IPS-NIHi7 (cell line): ENCODE data around the gene TUBAL3.
"Not testable (repeated sequence)": the region's sequence is repeated elsewhere in the genome, so short reads cannot be mapped to it uniquely, and the experiment has no call there.

Source experiments
- DNase-seq: peaks from one replicate; pipeline ENCODE4 v3.0.0; 2012; ENCODE audit warnings: mixed read lengths; ENCODE audit errors: extremely low spot score

TUBAL3 gene

DNA sequence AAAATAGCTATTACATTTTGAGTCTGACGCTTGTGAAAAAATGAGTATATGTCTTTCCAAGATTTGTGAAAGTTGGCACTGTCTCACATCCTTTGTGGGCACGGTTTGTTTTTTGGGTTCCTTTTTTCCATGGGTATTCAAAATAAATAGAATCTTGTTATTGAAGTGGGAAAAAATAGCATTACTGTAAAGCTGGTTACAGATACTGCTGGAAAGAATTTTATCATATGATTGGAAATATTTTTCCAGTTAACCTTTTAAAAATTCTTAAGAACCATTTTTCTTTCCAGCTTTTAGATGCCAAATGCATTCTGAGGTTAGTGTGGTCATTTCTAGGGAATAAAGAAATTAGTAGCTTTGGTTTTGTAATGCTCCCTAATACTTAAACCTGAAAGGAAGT lies 19.1 kb upstream of the TUBAL3 start:
- no peak for DNase-seq

DNA sequence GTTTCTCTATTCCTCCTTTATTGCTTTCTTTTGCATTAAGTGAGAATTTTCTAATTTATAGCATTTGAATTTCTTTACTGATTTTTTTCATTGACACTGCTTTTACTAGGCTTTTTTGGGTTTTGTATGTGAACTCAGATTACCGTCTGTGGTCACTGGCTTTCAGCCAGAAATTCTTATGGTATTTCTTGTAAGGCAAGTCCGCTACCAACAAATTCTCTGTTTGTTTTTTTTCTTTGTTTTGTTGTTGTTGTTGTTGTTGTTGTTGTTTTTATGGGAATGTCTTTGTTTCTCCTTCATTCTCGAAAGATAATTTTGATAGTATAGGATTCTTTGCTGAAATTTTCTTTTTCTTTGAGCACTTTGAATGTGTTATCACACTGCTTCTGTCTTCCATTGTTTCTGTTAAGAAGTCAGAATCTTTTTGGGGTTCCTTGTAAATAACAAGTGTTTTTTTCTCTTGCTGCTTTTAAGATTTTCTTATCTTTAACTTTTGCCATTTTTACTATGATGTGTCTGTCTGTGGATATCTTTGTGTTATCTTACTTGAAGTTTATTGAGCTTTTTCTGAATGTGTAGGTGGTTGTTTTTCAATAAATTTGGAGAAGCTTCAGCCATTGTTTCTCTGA lies 15.0 kb upstream of the TUBAL3 start:
- DNase-seq, result no peak

DNA sequence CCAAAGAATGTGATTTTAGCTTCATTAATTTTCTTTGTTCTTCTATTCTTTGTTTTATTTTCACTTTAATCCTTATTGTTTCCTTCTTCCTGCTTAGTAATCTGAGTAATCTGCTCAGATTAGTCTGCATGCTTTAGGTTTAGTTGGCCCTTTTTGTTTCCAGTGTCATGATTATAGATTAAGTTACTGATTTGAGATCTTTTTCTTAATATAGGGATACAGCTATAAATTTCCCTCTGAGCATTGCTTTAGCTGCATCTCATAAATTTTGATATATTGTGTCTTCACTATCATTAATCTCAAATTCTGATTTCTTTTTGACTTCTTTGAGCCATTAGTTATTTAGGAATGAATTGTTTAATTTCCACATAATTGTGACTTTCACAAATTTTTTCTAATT lies 14.0 kb upstream of the TUBAL3 start:
- no peak for DNase-seq

DNA sequence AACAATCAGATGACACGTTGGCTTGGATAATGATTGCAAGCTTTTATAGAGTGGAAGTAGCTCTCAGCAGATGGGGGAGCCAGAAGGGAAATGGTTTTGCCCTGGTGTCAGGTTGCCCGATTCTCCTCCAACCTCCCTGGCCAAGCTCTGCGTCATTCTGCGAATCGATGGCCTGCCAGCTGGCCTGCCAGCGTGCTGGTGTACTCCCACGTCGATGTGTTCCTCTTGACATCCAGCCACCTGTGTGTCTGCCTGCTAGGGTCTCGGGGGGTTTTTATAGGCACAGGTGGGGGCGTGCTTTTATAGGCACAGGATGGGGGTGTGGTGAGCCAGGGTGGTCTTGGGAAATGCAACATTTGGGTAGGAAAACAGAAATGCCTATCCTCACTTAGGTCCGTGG lies 12.4 kb upstream of the TUBAL3 start:
- DNase-seq, result no peak

DNA sequence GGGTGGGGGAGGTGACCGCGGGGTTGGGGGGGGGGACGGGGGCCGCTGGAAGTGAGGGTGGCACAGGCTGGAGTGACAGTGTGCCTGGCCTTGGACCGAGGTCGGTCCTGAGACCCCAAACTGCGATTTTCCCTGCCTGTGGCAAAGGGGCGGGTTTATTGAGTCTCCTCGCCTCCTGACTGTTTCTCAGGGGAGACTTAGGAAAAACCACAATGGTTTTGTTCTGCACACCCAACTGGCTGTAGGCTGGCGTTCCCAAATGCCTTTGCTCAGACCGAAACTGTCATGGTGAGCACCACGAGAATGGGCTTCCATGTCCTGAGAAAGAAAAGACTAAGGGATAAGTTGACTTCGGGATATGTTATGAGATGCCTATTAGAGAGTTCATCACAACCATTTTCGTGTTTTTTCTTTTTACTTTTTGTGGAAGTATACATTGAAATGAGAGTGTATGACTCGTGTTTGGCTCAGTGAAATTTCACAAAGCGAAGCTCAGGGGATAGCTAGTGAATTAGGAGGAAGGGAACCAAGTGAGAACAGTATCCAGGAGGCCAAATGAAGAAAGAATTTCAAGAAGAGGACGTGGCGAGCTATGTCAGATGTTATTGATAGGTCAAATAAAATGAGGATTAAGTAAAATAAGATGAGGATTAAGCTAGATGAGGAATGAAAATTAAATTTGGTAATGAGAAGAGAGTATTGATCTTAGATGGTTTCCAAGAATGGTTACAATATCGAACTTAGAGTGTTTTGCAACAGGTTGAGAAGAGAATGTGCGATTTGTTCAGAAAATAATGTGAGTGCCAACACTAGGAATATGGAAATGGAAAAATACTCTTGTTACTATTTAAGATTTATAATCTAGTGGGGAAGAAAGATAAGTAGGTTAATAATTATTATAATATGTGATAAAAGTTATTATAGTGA lies 8.6 kb upstream of the TUBAL3 start:
- peak; percentile 31 for DNase-seq

DNA sequence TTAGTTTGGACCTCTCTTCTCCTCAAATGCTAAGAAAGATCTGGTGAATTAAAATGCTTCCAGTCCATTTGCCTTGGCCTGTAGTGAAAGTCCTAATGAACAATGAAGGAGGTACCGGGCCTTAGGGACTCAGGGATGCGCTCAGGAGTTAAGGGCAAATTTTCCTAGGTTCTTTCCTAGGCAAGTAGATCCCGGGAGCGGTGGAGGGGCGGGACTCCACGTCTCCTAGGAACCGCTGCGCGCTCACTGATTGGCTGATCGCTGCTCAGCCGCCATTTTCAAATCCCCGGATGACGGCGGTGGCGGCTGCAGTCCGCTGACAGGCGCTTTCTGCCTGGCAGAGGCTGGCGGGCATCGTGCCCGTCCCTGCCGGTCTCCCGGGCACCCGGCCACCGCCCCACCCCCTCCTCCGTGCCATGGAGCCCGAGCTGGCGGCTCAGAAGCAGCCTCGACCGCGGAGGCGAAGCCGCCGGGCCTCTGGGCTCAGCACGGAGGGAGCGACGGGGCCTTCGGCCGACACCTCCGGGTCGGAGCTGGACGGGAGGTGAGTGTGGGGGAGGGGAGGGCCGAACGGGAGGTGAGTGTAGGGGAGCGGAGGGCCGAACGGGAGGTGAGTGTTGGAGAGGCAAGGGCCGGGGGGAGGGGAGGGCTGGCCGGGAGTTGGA lies 7.8 kb upstream of the TUBAL3 start, which contains the start of gene NET1:
Gene NET1, plus strand, starts transcription at position 281 of the 665 bp plus-strand sequence. Its CDS starts 136 bp downstream, at position 417.
- peak; percentile 99 for DNase-seq

DNA sequence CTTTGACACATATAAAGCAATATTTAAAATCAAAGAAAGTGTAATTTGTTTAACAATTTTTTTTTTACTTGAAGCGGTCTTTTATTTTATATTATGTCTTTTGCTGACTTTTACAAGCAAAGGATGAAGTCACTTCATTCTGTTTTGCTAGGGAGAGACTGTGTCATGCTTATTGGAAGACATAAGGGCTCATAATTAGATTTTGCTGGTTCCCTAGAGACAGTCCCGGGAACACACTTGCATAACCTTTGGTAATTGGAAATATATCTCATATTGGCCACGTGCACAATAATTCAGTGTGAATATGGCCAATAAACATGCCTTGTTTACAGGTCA lies 7.3 kb upstream of the TUBAL3 start:
- no peak for DNase-seq

DNA sequence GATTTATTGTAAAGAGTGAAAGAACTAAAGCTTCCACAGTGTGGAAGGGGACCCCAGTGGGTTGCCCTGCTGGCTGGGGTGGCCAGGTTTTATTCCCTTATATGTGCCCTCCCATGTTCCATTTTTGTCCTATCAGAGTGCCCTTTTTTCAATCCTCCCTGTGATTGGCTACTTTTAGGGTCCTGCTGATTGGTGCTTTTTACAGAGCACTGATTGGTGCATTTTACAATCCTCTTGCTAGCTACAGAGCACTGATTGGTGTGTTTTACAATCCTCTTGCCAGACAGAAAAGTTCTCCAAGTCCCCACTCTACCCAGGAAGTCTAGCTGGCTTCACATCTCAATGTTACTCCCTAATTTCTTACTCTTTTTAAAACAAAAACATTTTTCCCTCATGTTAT lies 6.2 kb upstream of the TUBAL3 start:
- DNase-seq, result not testable (repeated sequence)

DNA sequence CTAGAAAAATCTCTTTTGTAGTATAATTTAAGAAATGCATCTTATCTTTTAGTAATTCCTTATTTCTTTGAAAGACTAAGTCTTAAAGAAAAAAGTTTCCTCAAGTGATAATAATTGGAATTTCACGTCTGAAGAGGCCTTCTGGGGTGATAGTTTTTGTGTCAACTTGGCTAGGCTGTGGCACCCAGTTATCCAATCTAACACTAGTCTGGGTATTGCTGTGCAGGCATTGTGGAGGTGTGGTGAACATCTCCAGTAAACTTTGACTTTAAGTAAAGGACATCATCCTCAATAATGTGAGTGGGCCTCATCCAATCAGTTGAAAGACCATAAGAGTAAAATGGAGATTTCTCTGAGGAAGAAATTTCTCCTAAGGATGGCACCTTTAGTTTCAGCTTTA lies 2.3 kb upstream of the TUBAL3 start:
- DNase-seq, result no peak

DNA sequence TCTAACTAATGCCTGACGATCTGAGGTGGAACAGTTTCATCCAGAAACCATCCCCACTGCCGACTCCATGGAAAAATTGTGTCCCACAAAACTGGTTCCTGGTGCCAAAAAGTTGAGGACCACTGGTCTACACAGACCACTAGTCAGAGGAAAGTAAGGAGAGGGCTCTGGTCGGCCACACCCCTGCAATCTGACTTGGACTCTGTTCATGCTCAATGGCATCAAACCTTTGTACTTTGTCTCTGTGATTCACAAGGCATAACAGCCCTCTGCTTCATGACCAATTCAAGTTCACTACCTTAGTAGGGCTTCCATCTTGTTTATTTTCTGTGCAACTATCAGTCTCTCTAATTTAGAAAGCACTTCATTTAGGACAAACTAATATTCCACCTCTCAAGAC lies 1.8 kb downstream of the TUBAL3 start:
- no peak for DNase-seq

DNA sequence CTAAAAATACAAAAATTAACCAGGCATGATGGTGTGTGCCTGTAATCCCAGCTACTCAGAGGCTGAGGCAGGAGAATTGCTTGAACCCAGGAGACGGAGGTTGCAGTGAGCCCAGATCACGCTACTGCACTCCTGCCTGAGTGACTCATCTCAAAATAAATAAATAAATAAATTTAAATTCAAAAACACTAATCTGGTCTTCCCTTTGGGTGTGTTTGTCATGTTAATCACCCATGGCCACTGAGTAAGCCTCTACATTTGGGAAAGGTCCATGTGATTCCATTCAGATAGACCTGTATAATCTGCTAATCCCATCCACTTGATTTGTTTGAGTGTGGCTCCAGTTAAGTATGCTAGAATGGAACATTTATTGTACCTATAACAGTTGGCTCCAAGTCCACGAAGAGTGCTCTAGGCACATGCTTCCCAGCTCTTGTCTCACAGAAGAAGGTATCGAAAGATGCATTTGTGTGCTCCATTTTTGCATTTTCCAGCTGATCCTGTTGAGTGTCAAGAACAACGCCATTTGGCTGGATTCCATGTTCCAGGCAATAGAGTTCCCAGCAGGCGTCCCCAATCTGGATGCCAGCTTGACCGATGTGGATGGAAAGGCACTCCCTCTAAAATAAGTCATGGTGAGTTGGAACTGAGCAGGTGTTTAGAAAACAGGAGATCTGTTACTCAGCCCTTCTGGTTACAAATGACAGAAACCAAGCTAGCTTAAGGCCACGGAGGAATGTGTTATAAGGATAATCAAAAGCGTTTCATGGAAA lies 4.0 kb downstream of the TUBAL3 start:
- DNase-seq, result no peak

DNA sequence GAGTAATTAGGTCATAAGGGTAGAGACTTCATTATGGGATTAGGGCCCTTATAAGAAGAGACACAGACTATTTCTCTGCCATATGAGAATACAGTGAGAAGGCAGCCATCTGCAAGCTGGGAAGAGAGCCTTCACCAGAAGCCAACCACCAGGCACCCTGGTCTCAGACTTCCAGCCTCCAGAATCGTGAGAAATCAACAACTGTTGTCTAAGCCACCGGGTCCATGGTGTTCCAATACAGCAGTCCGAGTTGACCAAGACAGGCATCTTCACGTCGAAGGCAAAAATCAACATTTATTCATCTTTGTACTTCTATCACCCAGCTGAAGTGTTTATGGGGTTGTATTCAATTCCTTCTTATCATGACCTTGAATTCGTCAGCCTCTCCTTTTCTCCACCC lies 5.3 kb downstream of the TUBAL3 start:
- DNase-seq, result no peak

DNA sequence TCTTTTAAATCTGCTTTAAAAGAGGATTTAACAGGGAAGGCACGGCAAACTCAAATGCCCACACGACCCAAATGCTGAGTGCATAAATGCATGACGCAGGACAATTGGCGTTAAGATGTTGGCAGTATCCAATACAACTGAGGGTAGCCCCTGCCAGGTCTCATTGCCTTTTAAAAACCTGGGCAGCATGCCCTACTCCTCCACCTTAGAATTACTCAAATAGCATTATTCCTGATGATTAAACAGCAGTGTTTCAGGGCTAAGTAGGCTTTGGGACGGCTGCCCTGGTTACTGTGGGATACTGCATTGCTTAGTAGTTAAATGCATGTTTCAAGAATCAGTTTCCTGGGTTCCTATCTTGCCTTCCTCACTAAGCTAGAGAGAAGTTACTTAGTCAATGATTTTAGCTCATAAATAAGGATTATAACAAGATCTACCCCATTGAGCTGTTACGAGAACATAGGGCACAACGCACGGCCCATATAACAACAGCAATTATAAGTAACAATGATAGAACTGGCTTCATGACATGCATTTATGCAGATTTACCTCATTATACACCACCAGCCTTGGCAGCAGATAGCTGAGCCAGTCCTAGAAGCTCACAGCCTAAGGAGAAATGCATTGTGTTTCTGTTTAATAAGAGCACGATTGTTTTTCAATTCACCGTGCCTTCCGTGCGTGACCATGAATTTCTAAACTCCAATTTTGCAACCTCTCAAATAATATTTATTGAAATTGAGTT lies 7.9 kb downstream of the TUBAL3 start:
- DNase-seq, result no peak

DNA sequence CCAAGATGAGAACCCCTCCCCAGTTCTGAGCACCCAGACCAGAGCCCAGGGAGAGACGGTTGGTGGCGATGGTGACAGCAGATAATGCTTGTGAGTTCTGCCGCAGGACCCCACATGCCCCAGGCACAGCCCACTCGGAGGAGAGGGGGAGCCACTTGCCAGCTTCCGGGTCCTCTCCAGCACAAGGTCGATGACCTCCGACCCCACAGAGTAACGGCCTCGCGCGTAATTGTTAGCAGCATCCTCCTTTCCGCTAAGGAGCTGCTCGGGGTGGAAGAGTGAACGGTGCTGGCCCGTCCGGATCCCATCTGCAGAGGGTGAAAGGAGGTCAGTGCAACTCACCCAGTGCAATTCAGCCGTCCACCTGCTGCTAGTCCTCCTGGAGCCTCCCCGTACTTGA lies 9.5 kb downstream of the TUBAL3 start:
- DNase-seq, result no peak

DNA sequence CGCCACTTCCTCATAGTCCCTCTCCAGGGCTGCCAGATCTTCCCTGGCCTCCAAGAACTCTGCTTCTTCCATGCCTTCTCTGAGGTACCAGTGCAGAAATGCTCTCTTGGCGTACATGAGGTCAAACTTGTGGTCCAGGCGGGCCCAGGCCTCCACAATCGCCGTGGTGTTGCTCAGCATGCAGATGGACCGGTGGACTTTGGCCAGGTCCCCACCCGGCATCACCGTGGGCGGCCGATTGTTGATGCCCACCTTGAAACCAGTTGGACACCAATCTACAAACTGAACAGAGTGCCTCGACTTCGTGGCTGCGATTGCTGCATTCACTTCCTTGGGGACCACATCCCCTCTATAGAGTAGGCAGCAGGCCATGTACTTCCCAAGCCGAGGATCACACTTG lies 11.1 kb downstream of the TUBAL3 start:
- no peak for DNase-seq

DNA sequence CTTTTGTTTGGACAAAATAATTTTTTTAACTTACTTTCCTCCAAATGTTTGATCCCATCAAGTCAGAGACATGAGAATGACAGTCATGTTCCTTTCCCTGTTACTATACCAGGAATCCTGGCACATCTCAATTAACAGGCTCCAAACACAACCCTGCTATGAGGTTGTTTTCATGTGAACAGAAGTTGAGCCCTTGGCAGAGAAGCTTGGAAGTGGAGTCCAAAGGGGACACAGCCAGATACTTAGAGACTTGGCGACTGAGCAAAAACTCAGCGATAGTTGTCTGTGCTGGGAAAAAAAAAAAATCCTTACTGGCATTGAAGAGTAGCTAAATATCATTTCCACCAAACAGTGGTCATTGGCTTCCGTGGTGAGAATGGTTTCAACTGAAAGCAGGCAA lies 12.8 kb downstream of the TUBAL3 start:
- DNase-seq, result no peak

DNA sequence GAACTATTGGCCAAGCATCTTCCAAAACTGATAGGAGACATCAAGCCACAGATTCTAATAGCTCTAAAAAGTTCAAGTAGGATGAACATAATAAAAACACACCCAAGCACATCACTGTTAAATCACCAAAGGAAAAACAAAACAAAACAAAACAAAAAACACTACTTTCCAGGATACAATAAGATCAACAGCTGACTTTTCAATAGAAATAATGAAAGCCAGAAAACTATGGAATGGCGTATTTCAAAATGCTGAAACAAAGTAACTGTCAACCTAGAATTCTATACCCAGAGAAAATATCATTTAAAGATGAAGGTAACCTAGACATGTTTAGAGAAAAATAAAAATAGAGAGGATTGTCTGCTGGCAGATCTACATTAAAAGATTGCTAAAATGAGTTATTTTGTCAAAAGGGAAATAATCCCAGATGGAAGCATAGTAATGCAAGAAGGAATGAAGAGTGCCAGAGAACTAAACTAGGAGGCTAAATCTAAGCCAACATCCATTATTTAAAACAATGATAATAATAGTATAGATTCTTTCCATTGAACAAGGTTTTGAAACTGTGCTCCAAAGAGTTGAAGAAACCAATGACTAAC lies 13.9 kb downstream of the TUBAL3 start:
- no peak for DNase-seq

DNA sequence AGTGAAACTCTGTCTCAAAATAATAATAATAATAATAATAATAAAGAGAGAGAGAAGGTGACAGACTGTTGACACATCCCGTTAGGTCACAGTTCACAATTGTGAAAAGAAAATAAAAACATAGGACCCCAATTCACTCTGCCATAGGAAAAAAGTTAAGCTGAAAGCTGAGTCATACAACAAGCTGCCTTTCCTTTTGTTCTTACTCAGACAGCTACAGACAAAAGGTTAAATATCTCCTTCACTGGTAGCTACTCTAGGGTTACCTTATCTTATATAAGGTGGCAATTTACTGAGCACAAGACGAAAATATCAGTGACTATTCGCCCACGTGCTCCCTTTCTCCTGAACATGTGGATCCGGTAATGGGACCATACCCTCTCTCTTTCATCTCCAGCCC lies 17.5 kb downstream of the TUBAL3 start:
- DNase-seq, result no peak

DNA sequence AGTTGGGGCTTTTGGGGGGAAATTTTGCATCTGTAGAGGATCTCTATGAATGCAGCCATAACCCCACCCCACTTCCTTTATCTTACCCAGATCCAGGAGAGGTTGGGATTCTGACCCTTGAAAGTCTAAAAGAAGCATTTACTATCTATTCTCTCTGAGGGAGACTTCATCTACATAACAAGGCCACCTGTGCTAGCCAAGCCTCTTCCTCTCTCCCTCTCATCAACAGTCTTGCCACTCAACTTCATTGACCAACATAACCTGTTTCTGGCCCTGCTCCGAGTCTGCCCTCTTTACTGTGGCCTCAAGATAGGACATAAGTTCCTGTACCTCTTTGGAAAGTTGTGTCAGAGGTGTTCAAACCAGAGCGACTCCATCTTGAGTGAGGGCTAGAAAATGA lies 19.4 kb downstream of the TUBAL3 start:
- DNase-seq, result no peak

DNA sequence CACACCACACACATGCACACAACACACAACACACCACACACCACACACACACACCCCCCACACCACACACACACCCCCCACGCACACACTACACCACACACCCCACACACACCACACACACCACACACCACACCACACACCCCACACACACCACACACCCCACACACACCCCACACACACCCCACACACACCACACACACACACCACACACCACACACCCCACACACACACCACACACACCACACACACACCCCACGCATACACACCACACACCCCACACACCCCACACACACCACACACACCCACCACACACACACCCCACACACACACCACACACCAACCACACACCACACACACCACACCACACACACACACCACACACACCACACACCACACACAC lies 23.4 kb downstream of the TUBAL3 start:
- no peak for DNase-seq

DNA sequence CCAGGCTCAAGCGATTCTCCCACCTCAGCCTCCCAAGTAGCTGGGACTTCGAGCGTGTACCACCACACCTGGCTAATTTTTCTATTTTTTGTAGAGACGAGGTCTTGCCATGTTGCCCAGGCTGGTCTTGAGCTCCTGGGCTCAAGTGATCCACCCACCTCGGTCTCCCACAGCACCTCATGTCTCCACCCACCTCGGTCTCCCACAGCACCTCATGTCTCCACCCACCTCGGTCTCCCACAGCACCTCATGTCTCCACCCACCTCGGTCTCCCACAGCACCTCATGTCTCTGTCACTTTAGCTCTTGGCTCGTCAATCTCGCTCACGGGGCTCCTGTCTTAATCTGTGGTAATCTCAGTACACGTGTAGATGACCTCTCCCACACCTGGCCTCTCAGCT lies 24.2 kb downstream of the TUBAL3 start:
- DNase-seq, result not testable (repeated sequence)
